HUES64 (cell line): ENCODE measurements around the gene KCNJ11. TPM values are rescaled to one million over a fixed set of nuclear protein-coding genes. Genes with fewer than 3 reads are reported as not detected.
A peak's percentile ranks its signal among the peaks of the same experiment; 100 is the strongest.
"Not testable (repeated sequence)": the region's sequence is repeated elsewhere in the genome, so short reads cannot be mapped to it uniquely, and the experiment has no call there.

Experiments used
- H3K27ac ChIP-seq: 2 replicates; pipeline ENCODE4 v1.7.0; 2013; ENCODE audit warnings: low read depth, low read length, inconsistent platforms
- H3K27me3 ChIP-seq: 2 replicates; pipeline ENCODE4 v1.6.1; 2013; ENCODE audit warnings: mild to moderate bottlenecking, low read length; ENCODE audit not compliant: insufficient read depth
- H3K36me3 ChIP-seq: 2 replicates; pipeline ENCODE4 v1.6.1; 2013; ENCODE audit warnings: mild to moderate bottlenecking, low read length; ENCODE audit not compliant: insufficient read depth
- H3K4me1 ChIP-seq: 2 replicates; pipeline ENCODE4 v1.6.1; 2013; ENCODE audit warnings: mild to moderate bottlenecking, low read length, moderate library complexity; ENCODE audit not compliant: insufficient read depth
- H3K4me3 ChIP-seq: 2 replicates; pipeline ENCODE4 v1.5.1; 2013; ENCODE audit warnings: mild to moderate bottlenecking, low read length, moderate library complexity
- H3K9ac ChIP-seq: 2 replicates; pipeline ENCODE4 v1.6.1; 2013; ENCODE audit warnings: mild to moderate bottlenecking, low read depth, low read length
- H3K9me3 ChIP-seq: 2 replicates; pipeline ENCODE4 v1.6.1; 2013; ENCODE audit warnings: low read depth, low read length; ENCODE audit not compliant: insufficient read depth
- WGBS: fragments of 150-250, 120-280 bp; methylation state at CpG from one replicate; pipeline ENCODE4 v1.1.7; 2013; ENCODE audit warnings: missing lambda C conversion rate; 5-methylcytosine and 5-hydroxymethylcytosine counted together
- polyA plus RNA-seq, 2 experiments: library from polyadenylated mRNA; stranded (reverse); fragments of 50-300 nt; gene quantifications; one replicate each; pipeline ENCODE4 v1.2.3, GENCODE V29; 2013

Gene KCNJ11
- polyA plus RNA-seq (2013, experiment 1 of 2): 2.6 TPM
- 2.5 TPM for polyA plus RNA-seq (2013, experiment 2 of 2)

DNA sequence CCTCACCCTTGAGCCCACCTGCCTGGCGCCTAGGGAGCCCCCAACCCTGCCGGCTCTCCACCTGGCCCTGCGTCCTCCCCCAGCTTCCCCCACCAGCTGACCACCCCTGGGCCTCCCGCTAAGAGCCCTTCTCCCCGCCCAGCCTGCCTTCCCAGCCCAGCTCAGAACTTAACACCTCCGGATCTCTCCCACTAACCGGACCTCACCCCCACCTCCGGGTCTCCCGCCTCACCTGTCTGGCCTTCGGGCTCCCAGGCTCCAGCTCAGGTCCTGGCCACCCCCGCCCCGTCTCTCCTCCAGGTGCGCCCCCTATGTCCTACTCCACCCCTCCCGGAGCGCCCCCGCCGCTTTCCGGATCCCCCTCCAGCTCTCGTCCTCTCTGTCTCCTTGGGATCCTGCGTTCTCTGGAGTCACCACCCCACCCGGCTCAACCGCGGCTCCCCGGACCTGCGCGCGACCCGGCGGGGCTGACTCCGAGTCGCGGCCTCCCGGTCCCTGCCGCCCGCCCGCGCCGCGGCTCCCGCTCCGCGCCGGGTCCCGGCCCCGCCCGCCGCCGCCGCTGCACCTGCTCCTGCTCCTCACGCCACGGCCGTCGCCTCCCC lies at the start of gene KCNJ11:
KCNJ11 (minus strand) TSS at position 51 of the 602 bp plus-strand sequence. CDS start 568 bp downstream, outside the sequence.
- no peak within 1 kb of the TSS for H3K27ac ChIP-seq

DNA sequence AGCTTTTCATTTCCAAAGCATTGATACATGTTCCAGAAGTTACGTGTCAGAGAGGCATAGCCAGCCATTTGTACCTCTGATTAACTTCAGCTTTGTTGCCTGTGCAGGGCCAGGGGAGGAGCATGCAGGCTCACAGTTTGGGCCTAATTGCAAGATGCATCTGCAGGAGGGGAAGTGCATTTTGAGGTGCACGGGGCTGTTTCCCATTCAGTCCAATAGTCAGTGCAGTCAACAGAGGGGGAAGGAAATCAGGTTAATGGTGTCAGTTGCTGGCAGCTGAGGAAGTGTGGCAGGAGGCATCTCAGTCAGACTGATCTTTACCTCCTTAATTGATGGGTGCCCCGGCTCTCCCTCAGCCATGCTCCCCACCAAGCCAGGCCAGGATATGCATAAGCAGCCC lies 48.9 kb upstream of the KCNJ11 start:
- Histone ChIP-seq H3K4me1 (no peaks in the 10 kb centered on the region; the same call in 1 of the 2 replicates), H3K36me3 (no peaks in the 10 kb centered on the region), H3K9me3 (no peaks in the 10 kb centered on the region), H3K4me3 (no peak overlapping the region), H3K9ac (no peak overlapping the region), H3K27me3 (peaks cover 26% of the 10 kb centered on the region), H3K27ac (no peak overlapping the region)
- 89% methylated on average over 3 of the region's 3 CpGs for WGBS

More for the DNA sequence above, at the start of gene KCNJ11:
- peak within 1 kb of the TSS; percentile 64 for H3K9ac ChIP-seq
- peak within 1 kb of the TSS; percentile 73 for H3K4me3 ChIP-seq
- H3K4me1 ChIP-seq: peaks cover 6% of the 10 kb centered on the region; the same call in 1 of the 2 replicates
- H3K9me3 ChIP-seq: no peaks in the 10 kb centered on the region
- no peaks in the 10 kb centered on the region for H3K36me3 ChIP-seq
- H3K27me3 ChIP-seq: peaks cover 8% of the 10 kb centered on the region
- WGBS: 3% methylated on average over 53 of the region's 53 CpGs

DNA sequence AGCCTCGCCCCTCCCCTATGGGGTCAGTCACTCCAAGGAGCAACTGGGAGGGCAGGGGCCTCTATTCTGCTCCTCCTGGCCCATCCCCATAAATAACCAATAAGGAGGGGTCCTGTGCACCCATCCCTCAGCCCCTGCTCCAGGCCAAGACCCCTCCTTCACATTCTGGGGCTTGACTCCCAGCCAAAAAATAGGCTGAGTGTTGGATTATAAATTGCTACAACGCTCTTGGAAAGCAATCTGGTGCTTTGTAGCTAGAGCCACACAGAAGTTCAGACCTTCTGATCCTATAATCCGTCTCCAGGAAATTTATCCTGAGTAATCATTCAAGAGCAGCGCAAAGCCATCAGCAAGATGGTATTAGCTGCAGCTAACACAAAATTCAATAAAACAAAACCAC lies 45.6 kb upstream of the KCNJ11 start:
- H3K9ac ChIP-seq: no peak overlapping the region
- no peak overlapping the region for H3K4me3 ChIP-seq
- no peak overlapping the region for H3K27ac ChIP-seq
- no peaks in the 10 kb centered on the region for H3K36me3 ChIP-seq
- peaks cover 10% of the 10 kb centered on the region for H3K27me3 ChIP-seq
- 88% methylated on average over 4 of the region's 4 CpGs for WGBS
- H3K9me3 ChIP-seq: no peaks in the 10 kb centered on the region
- H3K4me1 ChIP-seq: no peaks in the 10 kb centered on the region; the same call in 1 of the 2 replicates

DNA sequence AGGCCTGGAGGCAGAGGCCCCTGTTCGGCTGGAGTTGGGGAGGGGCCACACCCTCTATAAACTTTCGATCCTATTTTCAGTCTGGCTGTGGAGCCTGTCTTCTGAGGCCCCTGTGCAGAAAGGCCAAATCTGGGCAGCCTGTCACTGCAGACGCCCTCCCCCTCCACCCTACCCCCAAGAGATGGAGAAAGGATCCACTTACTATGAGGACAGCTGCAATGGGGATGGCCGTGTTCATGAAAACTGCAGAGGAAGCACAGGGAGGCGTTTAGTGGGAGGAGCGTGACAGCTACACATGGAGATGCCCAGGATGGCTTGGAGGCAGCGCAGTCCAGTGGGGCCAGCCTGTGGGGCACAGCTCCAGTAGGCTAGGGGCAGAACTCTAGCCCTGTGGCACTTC lies 43.5 kb upstream of the KCNJ11 start:
- Histone ChIP-seq H3K4me1 (no peaks in the 10 kb centered on the region; the same call in 1 of the 2 replicates), H3K9me3 (no peaks in the 10 kb centered on the region), H3K4me3 (no peak overlapping the region), H3K27me3 (no peaks in the 10 kb centered on the region), H3K9ac (no peak overlapping the region), H3K36me3 (no peaks in the 10 kb centered on the region), H3K27ac (no peak overlapping the region)
- WGBS: 90% methylated on average over 7 of the region's 7 CpGs

DNA sequence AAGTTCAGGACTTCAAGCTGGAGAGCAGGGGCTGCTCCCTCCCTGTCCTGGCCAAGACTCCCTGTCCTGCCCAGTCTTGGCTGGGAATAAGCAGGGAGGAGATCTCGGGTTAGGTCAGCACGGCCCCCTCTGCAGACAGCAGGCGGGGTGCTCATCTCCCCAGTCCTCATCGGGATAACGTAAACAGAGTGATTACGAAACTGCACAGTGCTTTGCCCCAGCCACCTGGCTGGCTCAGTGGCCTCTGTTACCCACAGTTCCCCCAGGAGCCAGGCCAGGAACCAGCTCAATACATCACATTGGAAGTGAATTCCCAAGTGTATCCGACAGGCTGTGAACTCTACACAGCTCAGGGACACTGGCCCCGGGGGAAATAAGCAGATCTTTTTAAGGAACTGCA lies 42.7 kb upstream of the KCNJ11 start:
- Histone ChIP-seq H3K36me3 (no peaks in the 10 kb centered on the region), H3K9me3 (no peaks in the 10 kb centered on the region), H3K27me3 (no peaks in the 10 kb centered on the region), H3K4me3 (no peak overlapping the region), H3K9ac (no peak overlapping the region), H3K4me1 (no peaks in the 10 kb centered on the region; the same call in 1 of the 2 replicates), H3K27ac (no peak overlapping the region)
- WGBS: 88% methylated on average over 8 of the region's 8 CpGs

DNA sequence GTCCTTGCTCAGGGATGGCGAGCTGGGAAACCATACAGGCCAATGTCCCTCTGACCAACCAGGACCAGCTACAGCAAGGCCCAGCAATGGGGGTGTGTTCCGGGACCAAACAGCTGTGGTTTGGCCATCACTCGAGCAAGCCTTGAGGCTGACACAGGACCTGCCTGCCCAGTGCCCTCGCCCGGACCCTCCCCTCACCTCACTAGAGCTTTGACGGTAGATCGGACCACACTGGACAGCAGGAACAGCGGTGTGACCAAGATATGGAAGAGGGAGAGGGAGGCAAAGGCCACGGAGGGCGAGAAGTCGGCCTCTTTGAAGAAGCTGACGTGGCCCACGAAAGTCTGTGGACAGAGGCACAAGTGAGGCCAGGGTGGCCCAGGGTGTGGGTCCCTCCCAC lies 42.2 kb upstream of the KCNJ11 start:
- Histone ChIP-seq H3K9ac (no peak overlapping the region), H3K27ac (no peak overlapping the region), H3K4me3 (no peak overlapping the region), H3K27me3 (no peaks in the 10 kb centered on the region), H3K36me3 (no peaks in the 10 kb centered on the region), H3K4me1 (no peaks in the 10 kb centered on the region; the same call in 1 of the 2 replicates), H3K9me3 (no peaks in the 10 kb centered on the region)
- 90% methylated on average over 13 of the region's 13 CpGs for WGBS

DNA sequence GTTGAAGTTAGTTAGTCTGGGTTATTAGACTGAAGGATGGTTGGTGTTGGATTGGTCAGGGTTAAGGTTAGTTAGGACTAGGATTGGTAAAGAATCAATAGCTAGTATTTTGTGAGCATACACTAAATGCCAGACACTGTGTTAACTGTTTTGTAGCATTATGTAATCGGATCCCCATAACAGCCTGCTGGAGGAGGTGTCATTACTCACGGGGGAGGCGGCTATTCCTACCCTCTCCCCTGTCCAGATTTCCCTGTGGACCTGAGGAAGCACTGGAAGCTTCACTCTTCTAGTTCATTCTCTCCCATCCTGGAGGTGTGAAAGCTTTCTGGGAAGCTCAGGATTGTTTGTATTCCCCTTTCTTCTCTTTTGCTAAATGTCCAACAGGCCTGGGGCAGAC lies 40.5 kb upstream of the KCNJ11 start:
- Histone ChIP-seq H3K27ac (no peak overlapping the region), H3K27me3 (no peaks in the 10 kb centered on the region), H3K4me3 (no peak overlapping the region), H3K9ac (no peak overlapping the region), H3K9me3 (no peaks in the 10 kb centered on the region), H3K36me3 (no peaks in the 10 kb centered on the region), H3K4me1 (no peaks in the 10 kb centered on the region)
- 93% methylated on average over 3 of the region's 3 CpGs for WGBS

DNA sequence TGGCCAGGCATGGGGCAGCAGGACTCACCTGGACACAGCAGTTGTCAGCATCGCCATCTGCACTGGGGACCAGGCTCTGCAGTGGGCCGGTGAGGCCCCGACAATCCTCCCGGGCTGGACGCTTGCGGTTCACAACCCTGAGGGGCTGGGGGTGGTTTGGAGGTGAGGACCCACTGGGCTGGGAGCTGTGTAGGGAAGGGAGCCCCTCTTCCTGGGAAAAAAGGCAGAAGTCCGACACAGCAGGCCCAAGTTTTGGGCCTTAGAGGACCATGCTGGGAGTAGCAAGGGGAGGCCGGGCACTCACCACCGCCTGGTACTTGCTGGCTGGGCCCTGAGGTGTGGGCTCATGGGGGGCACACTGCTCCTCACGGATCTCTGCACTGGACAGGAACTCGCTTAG lies 39.8 kb upstream of the KCNJ11 start:
- H3K9ac ChIP-seq: no peak overlapping the region
- 94% methylated on average over 11 of the region's 11 CpGs for WGBS
- no peak overlapping the region for H3K27ac ChIP-seq
- no peaks in the 10 kb centered on the region for H3K27me3 ChIP-seq
- no peak overlapping the region for H3K4me3 ChIP-seq
- H3K4me1 ChIP-seq: no peaks in the 10 kb centered on the region
- no peaks in the 10 kb centered on the region for H3K9me3 ChIP-seq
- H3K36me3 ChIP-seq: no peaks in the 10 kb centered on the region

DNA sequence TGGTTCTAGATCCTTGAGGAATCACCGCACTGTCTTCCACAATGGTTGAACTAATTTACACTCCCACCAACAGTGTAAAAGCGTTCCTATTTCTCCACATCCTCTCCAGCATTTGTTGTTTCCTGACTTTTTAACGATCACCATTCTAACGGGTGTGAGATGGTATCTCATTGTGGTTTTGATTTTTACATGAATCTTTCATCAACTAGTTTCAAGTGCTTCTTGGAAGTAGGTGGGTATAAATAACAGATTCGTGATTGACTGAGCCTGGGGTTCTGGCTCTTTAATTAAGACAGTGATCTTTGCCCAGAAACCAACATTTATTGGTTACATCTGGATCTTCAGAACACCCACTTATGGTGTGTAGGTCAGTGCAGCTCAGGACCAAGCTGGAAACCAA lies 37.8 kb upstream of the KCNJ11 start:
- not testable (repeated sequence) for H3K27ac ChIP-seq, H3K9ac ChIP-seq, H3K4me1 ChIP-seq, H3K4me3 ChIP-seq, H3K9me3 ChIP-seq, H3K27me3 ChIP-seq, H3K36me3 ChIP-seq
- WGBS: 95% methylated on average over 3 of the region's 5 CpGs

DNA sequence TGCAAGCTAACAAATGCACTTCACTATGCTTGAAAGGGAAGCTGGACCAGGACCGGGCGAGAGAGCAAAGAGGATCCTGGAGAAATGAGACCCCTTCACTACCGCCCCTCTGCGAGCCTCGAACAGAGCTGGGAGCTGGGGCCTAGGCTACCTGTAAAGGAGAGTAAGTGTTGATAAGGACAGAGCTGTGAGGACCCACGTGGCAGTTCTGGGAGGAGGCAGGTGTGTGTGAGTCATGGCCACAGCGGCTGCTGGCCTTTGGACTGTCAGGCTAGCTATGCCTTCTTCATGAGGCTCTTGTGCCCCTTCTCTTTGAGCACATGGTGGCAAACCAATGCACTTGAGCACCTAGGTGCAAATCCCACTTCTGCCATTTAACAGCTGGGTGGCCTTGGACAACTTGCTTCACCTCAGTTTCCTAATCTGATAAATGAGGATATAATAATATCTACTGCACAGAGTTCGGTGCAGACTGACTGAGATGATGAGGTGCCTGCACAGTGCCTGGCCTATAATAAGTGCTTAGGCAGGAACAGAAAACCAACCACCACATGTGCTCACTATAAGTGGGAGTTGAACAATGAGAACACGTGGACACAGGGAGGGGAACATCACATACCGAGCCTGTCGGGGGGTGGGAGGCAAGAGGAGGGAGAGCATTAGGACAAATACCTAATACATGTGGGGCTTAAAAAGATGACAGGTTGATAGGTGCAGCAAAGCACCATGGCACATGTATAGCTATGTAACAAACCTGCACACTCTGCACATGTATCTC lies 35.3 kb upstream of the KCNJ11 start:
- H3K4me1 ChIP-seq: peaks cover 10% of the 10 kb centered on the region; the same call in 1 of the 2 replicates
- H3K4me3 ChIP-seq: no peak overlapping the region
- no peak overlapping the region for H3K27ac ChIP-seq
- WGBS: 86% methylated on average over 10 of the region's 11 CpGs
- H3K27me3 ChIP-seq: no peaks in the 10 kb centered on the region
- no peaks in the 10 kb centered on the region for H3K9me3 ChIP-seq
- no peak overlapping the region for H3K9ac ChIP-seq
- no peaks in the 10 kb centered on the region for H3K36me3 ChIP-seq

DNA sequence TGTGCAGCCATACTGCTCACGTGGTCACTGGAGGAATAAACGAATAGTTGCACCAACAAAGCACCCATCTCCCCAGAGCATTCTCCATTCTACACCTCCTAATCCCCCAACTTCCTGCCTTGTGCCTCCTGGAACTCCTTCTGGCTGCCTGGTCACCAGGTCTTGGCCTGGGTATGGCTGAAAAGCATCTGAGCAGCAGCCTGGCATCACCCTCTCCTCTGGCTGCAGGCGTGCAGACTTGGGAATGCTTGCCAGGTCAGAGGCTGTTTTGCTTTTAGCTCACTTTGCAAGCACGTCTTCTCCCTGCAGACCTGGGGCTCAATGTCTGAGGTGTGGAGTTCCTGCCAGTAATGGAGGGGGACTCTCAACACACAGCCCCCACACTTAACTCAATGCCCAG lies 33.3 kb upstream of the KCNJ11 start:
- H3K27me3 ChIP-seq: no peaks in the 10 kb centered on the region
- H3K9me3 ChIP-seq: no peaks in the 10 kb centered on the region
- 77% methylated on average over 4 of the region's 4 CpGs for WGBS
- H3K27ac ChIP-seq: no peak overlapping the region
- no peak overlapping the region for H3K4me3 ChIP-seq
- H3K4me1 ChIP-seq: peaks cover 10% of the 10 kb centered on the region; the same call in 1 of the 2 replicates
- H3K36me3 ChIP-seq: no peaks in the 10 kb centered on the region
- no peak overlapping the region for H3K9ac ChIP-seq
